HepG2 (cell line): ENCODE measurements around the gene TAOK3. TPM values are rescaled to one million over a fixed set of nuclear protein-coding genes. Genes with fewer than 3 reads are reported as not detected.
A peak's percentile ranks its signal among the peaks of the same experiment; 100 is the strongest.

Experiments
- AGO1 ChIP-seq: fragments of 200-400 bp; formaldehyde crosslinking; IDR thresholded peaks from 2 replicates; pipeline ENCODE4 v1.6.1; 2017; ENCODE audit warnings: mild to moderate bottlenecking, low read depth, low read length, moderate library complexity; ENCODE audit not compliant: poor library complexity, severe bottlenecking
- NAIF1 ChIP-seq: sonication (generic); formaldehyde crosslinking; IDR thresholded peaks from 2 replicates; pipeline ENCODE4 v1.5.0; 2020; ENCODE audit warnings: mild to moderate bottlenecking, missing genetic modification reagents, borderline replicate concordance
- NR2C2 ChIP-seq: sonication (generic); formaldehyde crosslinking; IDR thresholded peaks from 2 replicates; pipeline ENCODE4 v1.4.0; 2020; ENCODE audit warnings: missing genetic modification reagents, mild to moderate bottlenecking, moderate library complexity, borderline replicate concordance
- SAP130 ChIP-seq: IDR thresholded peaks from 2 replicates; pipeline ENCODE4 v1.6.1; 2016; ENCODE audit warnings: low read depth
- SOX13 ChIP-seq, 3 experiments: fragments of 450-650 bp in 1 of 3; sonication (generic) in 1 of 3; formaldehyde crosslinking in 1 of 3; IDR thresholded peaks in 2 of 3; conservative IDR thresholded peaks in 1 of 3; 2 replicates each; pipeline versions ENCODE4 v1.5.0 to v1.6.1; 2016 to 2020; ENCODE audit warnings: antibody characterized with exemption in 1 of 3, mild to moderate bottlenecking in 1 of 3, missing compliant biosample characterization in 1 of 3, missing genetic modification reagents in 1 of 3, moderate library complexity in 1 of 3
- SRSF9 ChIP-seq: fragments of 200-400 bp; formaldehyde crosslinking; IDR thresholded peaks from 2 replicates; pipeline ENCODE4 v1.6.1; 2018; ENCODE audit warnings: borderline replicate concordance, mild to moderate bottlenecking, low read depth, low read length; ENCODE audit not compliant: insufficient read depth, poor library complexity, severe bottlenecking
- ZBTB20 ChIP-seq: sonication (generic); formaldehyde crosslinking; IDR thresholded peaks from 2 replicates; pipeline ENCODE4 v1.8.1; 2023; ENCODE audit warnings: missing genetic modification reagents, low read depth, mild to moderate bottlenecking, borderline replicate concordance
- ZNF121 ChIP-seq: sonication (generic); formaldehyde crosslinking; IDR thresholded peaks from 2 replicates; pipeline ENCODE4 v1.5.0; 2020; ENCODE audit warnings: mild to moderate bottlenecking, missing genetic modification reagents
- ZNF263 ChIP-seq: sonication (generic); formaldehyde crosslinking; IDR thresholded peaks from 2 replicates; pipeline ENCODE4 v1.4.0; 2020; ENCODE audit warnings: missing genetic modification reagents
- polyA plus RNA-seq, 8 experiments: library from polyadenylated mRNA; depleted of rRNA in 3 of 8; stranded (reverse) in 7 of 8; unstranded in 1 of 8; fragments of >200 nt; fragmentation: Illumina TruSeq in 4 of 8; extraction: Trizol in 4 of 8; gene quantifications; 2 replicates each; pipeline versions ENCODE4 v1.2.1 to v1.2.3, GENCODE V29; 2011 to 2016; ENCODE audit warnings: low read depth in 4 of 8, missing spikeins in 1 of 8, mixed read lengths in 1 of 8; ENCODE audit not compliant: insufficient read depth in 1 of 8
- total RNA-seq, 5 experiments: library from RNA; depleted of rRNA; stranded (reverse); fragments of >200 nt; fragmentation: Illumina TruSeq; extraction: Trizol; gene quantifications; 2 replicates each; pipeline ENCODE4 v1.2.3, GENCODE V29; 2016; ENCODE audit warnings: low read depth in 1 of 5
- TF ChIP-seq, protein P1 (sequence below): sonication (generic); formaldehyde crosslinking; IDR thresholded peaks from 2 replicates; pipeline ENCODE4 v1.8.0; 2022; ENCODE audit warnings: mild to moderate bottlenecking, missing genetic modification reagents, moderate library complexity
- TF ChIP-seq, protein P2 (sequence below): fragments of 450-650 bp; IDR thresholded peaks from 2 replicates; pipeline ENCODE4 v1.6.1; 2017; ENCODE audit warnings: mild to moderate bottlenecking
- TF ChIP-seq, protein P3 (sequence below): sonication (generic); formaldehyde crosslinking; IDR thresholded peaks from 2 replicates; pipeline ENCODE4 v1.4.0; 2020; ENCODE audit warnings: missing genetic modification reagents
- TF ChIP-seq, protein P4 (sequence below): sonication (generic); formaldehyde crosslinking; IDR thresholded peaks from 2 replicates; pipeline ENCODE4 v1.5.0; 2020; ENCODE audit warnings: missing genetic modification reagents
- TF ChIP-seq, protein P5 (sequence below): sonication (generic); formaldehyde crosslinking; IDR thresholded peaks from 2 replicates; pipeline ENCODE4 v1.5.1; 2020; ENCODE audit warnings: missing genetic modification reagents, mild to moderate bottlenecking, borderline replicate concordance
- TF ChIP-seq, protein P6 (sequence below), 2 experiments: sonication (generic) in 1 of 2; formaldehyde crosslinking in 1 of 2; IDR thresholded peaks; 2 replicates each; pipeline versions ENCODE4 v1.5.1 to v1.6.1; 2011 to 2020; ENCODE audit warnings: borderline replicate concordance in 1 of 2, low read depth in 1 of 2, low read length in 1 of 2, mild to moderate bottlenecking in 1 of 2, missing genetic modification reagents in 1 of 2, moderate library complexity in 1 of 2

The TAOK3 gene
- total and polyA plus RNA-seq, 2 of the 13 experiments (the other 11 are each of a cell fraction or from before 2014, with no cell fraction given) = 10.4 to 12.3 TPM

DNA sequence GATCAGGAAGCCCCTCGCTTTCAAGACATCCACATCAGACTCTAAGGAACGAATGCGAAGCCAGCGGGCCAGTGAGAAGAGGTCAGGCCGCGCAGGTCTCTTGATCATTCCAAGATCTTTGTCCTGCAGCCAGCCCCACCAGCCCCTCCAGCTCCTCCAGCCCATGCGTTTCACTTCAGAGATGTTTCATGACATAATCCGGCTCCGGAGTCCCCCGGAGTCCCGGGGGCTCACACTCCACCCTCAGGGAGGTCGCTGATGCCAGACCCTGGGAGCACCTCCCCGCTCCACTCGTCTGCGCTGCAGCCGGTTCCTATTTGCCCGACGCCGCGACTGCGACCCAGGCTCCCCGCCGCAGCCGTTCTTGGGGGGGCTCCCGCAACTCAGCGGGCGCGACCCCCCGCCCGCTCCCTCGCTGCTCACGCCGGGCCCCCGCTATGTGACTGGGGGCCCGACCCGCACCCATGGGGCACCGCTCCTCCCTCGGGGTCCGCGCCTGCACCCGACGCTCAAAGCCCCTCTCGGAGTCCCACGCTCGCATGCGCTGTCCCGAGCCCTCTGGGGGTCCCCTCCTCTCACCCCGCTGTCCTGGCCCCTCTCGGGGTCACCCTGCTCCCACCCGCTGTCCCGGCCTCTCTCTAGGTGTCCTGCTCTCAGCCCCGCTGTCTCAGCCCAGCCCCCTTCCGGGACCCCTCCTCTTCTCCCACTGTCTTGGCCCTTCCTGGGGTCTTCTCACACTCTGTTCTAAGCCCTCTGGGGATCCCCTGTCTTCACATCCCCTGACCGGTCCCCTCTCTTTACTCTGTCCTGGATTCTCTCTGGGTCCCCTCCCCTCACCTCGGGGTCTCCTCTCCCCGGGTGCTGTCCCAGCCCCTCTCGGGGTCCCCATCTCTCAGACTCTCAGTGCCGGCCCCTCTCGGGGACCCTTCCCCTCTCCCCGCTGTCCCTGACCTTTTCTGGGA lies 1.1 kb downstream of the TAOK3 start (continued):
- TF ChIP-seq, protein P1, sequence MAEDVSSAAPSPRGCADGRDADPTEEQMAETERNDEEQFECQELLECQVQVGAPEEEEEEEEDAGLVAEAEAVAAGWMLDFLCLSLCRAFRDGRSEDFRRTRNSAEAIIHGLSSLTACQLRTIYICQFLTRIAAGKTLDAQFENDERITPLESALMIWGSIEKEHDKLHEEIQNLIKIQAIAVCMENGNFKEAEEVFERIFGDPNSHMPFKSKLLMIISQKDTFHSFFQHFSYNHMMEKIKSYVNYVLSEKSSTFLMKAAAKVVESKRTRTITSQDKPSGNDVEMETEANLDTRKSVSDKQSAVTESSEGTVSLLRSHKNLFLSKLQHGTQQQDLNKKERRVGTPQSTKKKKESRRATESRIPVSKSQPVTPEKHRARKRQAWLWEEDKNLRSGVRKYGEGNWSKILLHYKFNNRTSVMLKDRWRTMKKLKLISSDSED (CRISPR knock-in tag) = no peak
- TF ChIP-seq, protein P2, sequence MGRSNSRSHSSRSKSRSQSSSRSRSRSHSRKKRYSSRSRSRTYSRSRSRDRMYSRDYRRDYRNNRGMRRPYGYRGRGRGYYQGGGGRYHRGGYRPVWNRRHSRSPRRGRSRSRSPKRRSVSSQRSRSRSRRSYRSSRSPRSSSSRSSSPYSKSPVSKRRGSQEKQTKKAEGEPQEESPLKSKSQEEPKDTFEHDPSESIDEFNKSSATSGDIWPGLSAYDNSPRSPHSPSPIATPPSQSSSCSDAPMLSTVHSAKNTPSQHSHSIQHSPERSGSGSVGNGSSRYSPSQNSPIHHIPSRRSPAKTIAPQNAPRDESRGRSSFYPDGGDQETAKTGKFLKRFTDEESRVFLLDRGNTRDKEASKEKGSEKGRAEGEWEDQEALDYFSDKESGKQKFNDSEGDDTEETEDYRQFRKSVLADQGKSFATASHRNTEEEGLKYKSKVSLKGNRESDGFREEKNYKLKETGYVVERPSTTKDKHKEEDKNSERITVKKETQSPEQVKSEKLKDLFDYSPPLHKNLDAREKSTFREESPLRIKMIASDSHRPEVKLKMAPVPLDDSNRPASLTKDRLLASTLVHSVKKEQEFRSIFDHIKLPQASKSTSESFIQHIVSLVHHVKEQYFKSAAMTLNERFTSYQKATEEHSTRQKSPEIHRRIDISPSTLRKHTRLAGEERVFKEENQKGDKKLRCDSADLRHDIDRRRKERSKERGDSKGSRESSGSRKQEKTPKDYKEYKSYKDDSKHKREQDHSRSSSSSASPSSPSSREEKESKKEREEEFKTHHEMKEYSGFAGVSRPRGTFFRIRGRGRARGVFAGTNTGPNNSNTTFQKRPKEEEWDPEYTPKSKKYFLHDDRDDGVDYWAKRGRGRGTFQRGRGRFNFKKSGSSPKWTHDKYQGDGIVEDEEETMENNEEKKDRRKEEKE = no peak
- TF ChIP-seq NR2C2 (CRISPR knock-in tag) (no peak), ZNF121 (CRISPR knock-in tag) (no peak), SRSF9 (no peak), SAP130 (CRISPR knock-in tag) (peak; percentile 38; the same call in 1 of the 2 replicates), ZNF263 (CRISPR knock-in tag) (peak; percentile 84), ZBTB20 (CRISPR knock-in tag) (no peak), AGO1 (peak; percentile 97), NAIF1 (no peak), SOX13 (IDR thresholded peaks at IDR 0.05) (no peak), SOX13 (CRISPR knock-in tag; conservative IDR thresholded peaks at IDR 0.05 in 1 of 2, IDR thresholded peaks at IDR 0.05 in 1 of 2) (no peak)
- TF ChIP-seq, protein P3, sequence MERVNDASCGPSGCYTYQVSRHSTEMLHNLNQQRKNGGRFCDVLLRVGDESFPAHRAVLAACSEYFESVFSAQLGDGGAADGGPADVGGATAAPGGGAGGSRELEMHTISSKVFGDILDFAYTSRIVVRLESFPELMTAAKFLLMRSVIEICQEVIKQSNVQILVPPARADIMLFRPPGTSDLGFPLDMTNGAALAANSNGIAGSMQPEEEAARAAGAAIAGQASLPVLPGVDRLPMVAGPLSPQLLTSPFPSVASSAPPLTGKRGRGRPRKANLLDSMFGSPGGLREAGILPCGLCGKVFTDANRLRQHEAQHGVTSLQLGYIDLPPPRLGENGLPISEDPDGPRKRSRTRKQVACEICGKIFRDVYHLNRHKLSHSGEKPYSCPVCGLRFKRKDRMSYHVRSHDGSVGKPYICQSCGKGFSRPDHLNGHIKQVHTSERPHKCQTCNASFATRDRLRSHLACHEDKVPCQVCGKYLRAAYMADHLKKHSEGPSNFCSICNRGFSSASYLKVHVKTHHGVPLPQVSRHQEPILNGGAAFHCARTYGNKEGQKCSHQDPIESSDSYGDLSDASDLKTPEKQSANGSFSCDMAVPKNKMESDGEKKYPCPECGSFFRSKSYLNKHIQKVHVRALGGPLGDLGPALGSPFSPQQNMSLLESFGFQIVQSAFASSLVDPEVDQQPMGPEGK (CRISPR knock-in tag) = peak; percentile 59; the same call in 1 of the 2 replicates
- TF ChIP-seq, protein P4, sequence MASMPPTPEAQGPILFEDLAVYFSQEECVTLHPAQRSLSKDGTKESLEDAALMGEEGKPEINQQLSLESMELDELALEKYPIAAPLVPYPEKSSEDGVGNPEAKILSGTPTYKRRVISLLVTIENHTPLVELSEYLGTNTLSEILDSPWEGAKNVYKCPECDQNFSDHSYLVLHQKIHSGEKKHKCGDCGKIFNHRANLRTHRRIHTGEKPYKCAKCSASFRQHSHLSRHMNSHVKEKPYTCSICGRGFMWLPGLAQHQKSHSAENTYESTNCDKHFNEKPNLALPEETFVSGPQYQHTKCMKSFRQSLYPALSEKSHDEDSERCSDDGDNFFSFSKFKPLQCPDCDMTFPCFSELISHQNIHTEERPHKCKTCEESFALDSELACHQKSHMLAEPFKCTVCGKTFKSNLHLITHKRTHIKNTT (CRISPR knock-in tag) = no peak
- TF ChIP-seq, protein P5, sequence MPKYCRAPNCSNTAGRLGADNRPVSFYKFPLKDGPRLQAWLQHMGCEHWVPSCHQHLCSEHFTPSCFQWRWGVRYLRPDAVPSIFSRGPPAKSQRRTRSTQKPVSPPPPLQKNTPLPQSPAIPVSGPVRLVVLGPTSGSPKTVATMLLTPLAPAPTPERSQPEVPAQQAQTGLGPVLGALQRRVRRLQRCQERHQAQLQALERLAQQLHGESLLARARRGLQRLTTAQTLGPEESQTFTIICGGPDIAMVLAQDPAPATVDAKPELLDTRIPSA (CRISPR knock-in tag) = no peak
- TF ChIP-seq, protein P6, sequence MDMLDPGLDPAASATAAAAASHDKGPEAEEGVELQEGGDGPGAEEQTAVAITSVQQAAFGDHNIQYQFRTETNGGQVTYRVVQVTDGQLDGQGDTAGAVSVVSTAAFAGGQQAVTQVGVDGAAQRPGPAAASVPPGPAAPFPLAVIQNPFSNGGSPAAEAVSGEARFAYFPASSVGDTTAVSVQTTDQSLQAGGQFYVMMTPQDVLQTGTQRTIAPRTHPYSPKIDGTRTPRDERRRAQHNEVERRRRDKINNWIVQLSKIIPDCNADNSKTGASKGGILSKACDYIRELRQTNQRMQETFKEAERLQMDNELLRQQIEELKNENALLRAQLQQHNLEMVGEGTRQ (IDR thresholded peaks at IDR 0.05; ENCODE audit: low read depth, low read length) = no peak
- TF ChIP-seq, protein P6 (CRISPR knock-in tag; IDR thresholded peaks at IDR 0.05; ENCODE audit: borderline replicate concordance) = no peak
